Right lobe of liver (tissue), 4 donors: Measurements from ENCODE around the gene SLAIN2.

Experiments used
- POLR2A ChIP-seq: fragments of 450-650 bp; IDR thresholded peaks from one replicate; pipeline ENCODE4 v1.6.1; 2017; ENCODE audit warnings: antibody characterized with exemption, mild to moderate bottlenecking
- TF ChIP-seq, protein P1 (sequence below), 4 donors: fragments of 200-600 bp in 3 of 4; fragments of 450-650 bp in 1 of 4; IDR thresholded peaks; one replicate each; pipeline versions ENCODE4 v1.5.1 to v1.8.0; 2016 to 2022; ENCODE audit warnings: antibody characterized with exemption in 4 of 4, mild to moderate bottlenecking in 2 of 4
- donor health status: DM: no; HTN: no; CAD: no.
- donor health status: DM: no; HTN: no; CAD: no.
- donor health status: DM: no; HTN: yes; CAD: no.

DNA sequence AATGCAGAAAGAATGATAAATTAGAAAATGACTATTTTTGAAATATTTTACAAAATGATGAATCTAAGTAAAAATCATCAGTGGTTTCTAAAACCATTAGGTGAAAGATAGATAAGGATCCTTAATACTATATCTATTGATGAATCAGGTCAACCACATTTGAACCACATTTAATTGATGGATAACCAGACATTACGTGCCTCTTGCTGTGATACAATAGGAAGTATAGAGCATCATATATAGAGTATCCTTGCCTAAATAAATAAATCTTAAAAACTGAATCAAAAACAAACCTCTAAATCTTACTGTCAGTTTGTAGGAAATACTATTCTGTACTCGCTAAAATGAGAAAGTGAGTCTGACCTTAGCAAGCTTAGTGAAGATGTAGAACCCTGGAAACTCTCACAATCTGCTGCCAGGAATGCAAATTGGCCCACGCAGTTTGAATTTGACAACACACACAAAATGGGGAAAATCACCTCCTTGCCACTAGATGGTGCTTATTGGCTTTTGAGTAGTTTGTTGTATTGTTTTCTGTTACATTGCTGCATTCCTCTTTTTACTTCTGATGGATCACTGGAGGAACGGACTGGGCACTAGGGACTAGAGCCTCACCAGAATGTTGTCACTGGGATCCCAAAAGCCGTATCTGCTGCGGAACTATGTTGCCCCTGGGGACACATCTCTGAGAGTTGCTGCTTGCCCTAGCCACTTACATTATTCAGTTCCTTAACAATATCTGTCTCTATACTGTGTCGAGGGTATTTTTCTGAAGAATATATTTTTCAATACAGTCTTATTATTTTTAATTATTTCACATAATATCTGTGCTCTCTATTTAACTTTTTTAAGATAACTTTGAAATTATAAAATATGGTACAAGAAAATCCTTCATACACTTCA lies 25.4 kb upstream of the SLAIN2 start:
- TF ChIP-seq, protein P1, sequence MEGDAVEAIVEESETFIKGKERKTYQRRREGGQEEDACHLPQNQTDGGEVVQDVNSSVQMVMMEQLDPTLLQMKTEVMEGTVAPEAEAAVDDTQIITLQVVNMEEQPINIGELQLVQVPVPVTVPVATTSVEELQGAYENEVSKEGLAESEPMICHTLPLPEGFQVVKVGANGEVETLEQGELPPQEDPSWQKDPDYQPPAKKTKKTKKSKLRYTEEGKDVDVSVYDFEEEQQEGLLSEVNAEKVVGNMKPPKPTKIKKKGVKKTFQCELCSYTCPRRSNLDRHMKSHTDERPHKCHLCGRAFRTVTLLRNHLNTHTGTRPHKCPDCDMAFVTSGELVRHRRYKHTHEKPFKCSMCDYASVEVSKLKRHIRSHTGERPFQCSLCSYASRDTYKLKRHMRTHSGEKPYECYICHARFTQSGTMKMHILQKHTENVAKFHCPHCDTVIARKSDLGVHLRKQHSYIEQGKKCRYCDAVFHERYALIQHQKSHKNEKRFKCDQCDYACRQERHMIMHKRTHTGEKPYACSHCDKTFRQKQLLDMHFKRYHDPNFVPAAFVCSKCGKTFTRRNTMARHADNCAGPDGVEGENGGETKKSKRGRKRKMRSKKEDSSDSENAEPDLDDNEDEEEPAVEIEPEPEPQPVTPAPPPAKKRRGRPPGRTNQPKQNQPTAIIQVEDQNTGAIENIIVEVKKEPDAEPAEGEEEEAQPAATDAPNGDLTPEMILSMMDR (IDR thresholded peaks at IDR 0.05) = peak; percentile 64 to 78 (median 72)
- no peak for TF ChIP-seq POLR2A
